ENCODE results near the gene PIP4K2A. TPM values are rescaled to one million over a fixed set of nuclear protein-coding genes. Genes with fewer than 3 reads are reported as not detected.

PIP4K2A gene
- total RNA-seq, 4 donors from 2014 or later, result 2.6 to 14.9 (median 12.4) TPM

- H3K9me3 ChIP-seq, result no peaks in the 10 kb centered on the region
- intact Hi-C loops (cut with DNase I; ENCODE audit: low total_unique reads) (no loop called here), in situ Hi-C loops (cut with MboI; ENCODE audit: low pct_ligation_motif_present in 1 of 4, low pct_unique_long_range_greater_than_20kb in 1 of 4, low sequenced_read_pairs in 3 of 4) (no loop called here)
- H3K36me3 ChIP-seq, result no peaks in the 10 kb centered on the region
- TF ChIP-seq POLR2A (IDR thresholded peaks at IDR 0.05) (no peak), CTCF (IDR thresholded peaks at IDR 0.05) (no peak), EP300 (IDR thresholded peaks at IDR 0.05; ENCODE audit: low read depth) (no peak), POLR2AphosphoS5 (IDR thresholded peaks at IDR 0.05) (no peak)
- H3K4me3 ChIP-seq, result no peak overlapping the region
- peaks cover 12 to 44% (median 16%) of the 10 kb centered on the region in 4 donors for H3K4me1 ChIP-seq
- peak overlapping the region; percentile 1 to 49 (median 34) for H3K27ac ChIP-seq
- WGBS, 2 donors (ENCODE audit: low coverage in 1 of 2), result 83 to 90% methylated on average over 4 of the region's 4 CpGs
- no peaks in the 10 kb centered on the region for H3K27me3 ChIP-seq
- DNase-seq, result no peak
These were observed 90.6 kb downstream of the PIP4K2A start for GRCh38 chr10:22623633-22624253.

GRCh38 chr10:22622242-22622806 lies 92.1 kb downstream of the PIP4K2A start:
- no peak for DNase-seq
- in situ Hi-C loops (cut with MboI; ENCODE audit: low pct_ligation_motif_present in 1 of 4, low pct_unique_long_range_greater_than_20kb in 1 of 4, low sequenced_read_pairs in 3 of 4), result no loop called here
- 93% methylated on average over 18 of the region's 20 CpGs; no CpG with 5 or more reads in 1 of the 2 donors for WGBS, 2 donors (ENCODE audit: low coverage in 1 of 2)
- Histone ChIP-seq H3K27me3 (no peaks in the 10 kb centered on the region), H3K9me3 (no peaks in the 10 kb centered on the region), H3K27ac (no peak overlapping the region), H3K4me3 (no peak overlapping the region), H3K4me1 (peaks cover 12 to 43% (median 18%) of the 10 kb centered on the region in 4 donors), H3K36me3 (no peaks in the 10 kb centered on the region)
- intact Hi-C loops (cut with DNase I; ENCODE audit: low total_unique reads), result no loop called here
- TF ChIP-seq EP300 (IDR thresholded peaks at IDR 0.05; ENCODE audit: low read depth), result no peak
- no peak for TF ChIP-seq CTCF (IDR thresholded peaks at IDR 0.05)
- TF ChIP-seq POLR2AphosphoS5 (IDR thresholded peaks at IDR 0.05), result no peak
- TF ChIP-seq POLR2A (IDR thresholded peaks at IDR 0.05), result no peak

GRCh38 chr10:22621726-22622125 lies 92.7 kb downstream of the PIP4K2A start:
- Histone ChIP-seq H3K4me1 (peaks cover 10 to 43% (median 18%) of the 10 kb centered on the region in 4 donors), H3K27ac (no peak overlapping the region), H3K27me3 (no peaks in the 10 kb centered on the region), H3K9me3 (no peaks in the 10 kb centered on the region), H3K36me3 (no peaks in the 10 kb centered on the region), H3K4me3 (no peak overlapping the region)
- intact Hi-C loops (cut with DNase I; ENCODE audit: low total_unique reads), result no loop called here
- no peak for DNase-seq
- TF ChIP-seq POLR2A (IDR thresholded peaks at IDR 0.05), result no peak
- TF ChIP-seq POLR2AphosphoS5 (IDR thresholded peaks at IDR 0.05), result no peak
- no peak for TF ChIP-seq CTCF (IDR thresholded peaks at IDR 0.05)
- TF ChIP-seq EP300 (IDR thresholded peaks at IDR 0.05; ENCODE audit: low read depth), result no peak
- in situ Hi-C loops (cut with MboI; ENCODE audit: low pct_ligation_motif_present in 1 of 4, low pct_unique_long_range_greater_than_20kb in 1 of 4, low sequenced_read_pairs in 3 of 4), result no loop called here
- 73 to 90% methylated on average over 3 of the region's 3 CpGs for WGBS, 2 donors (ENCODE audit: low coverage in 1 of 2)

GRCh38 chr10:22620929-22621328 lies 93.4 kb downstream of the PIP4K2A start:
- in situ Hi-C loops (cut with MboI; ENCODE audit: low pct_ligation_motif_present in 1 of 4, low pct_unique_long_range_greater_than_20kb in 1 of 4, low sequenced_read_pairs in 3 of 4), result no loop called here
- Histone ChIP-seq H3K36me3 (no peaks in the 10 kb centered on the region), H3K4me3 (no peak overlapping the region), H3K9me3 (no peaks in the 10 kb centered on the region), H3K27me3 (no peaks in the 10 kb centered on the region), H3K4me1 (peaks cover 10 to 37% (median 17%) of the 10 kb centered on the region in 4 donors), H3K27ac (peak overlapping the region in 2 of 4 donors; percentile 13 to 17)
- DNase-seq, result no peak
- intact Hi-C loops (cut with DNase I; ENCODE audit: low total_unique reads), result no loop called here
- no peak for TF ChIP-seq POLR2A (IDR thresholded peaks at IDR 0.05)
- TF ChIP-seq POLR2AphosphoS5 (IDR thresholded peaks at IDR 0.05), result no peak
- TF ChIP-seq CTCF (IDR thresholded peaks at IDR 0.05), result no peak
- TF ChIP-seq EP300 (IDR thresholded peaks at IDR 0.05; ENCODE audit: low read depth), result no peak
- 75 to 87% methylated on average over 2 to 3 of the region's 3 CpGs for WGBS, 2 donors (ENCODE audit: low coverage in 1 of 2)
